CD4-positive, alpha-beta T cell treated with Interleukin-6 at 100 ng/mL for 8 hours (primary cell): ENCODE measurements around the gene GRIA4.

ENCODE experiments used
- DNase-seq: peaks from one replicate; pipeline ENCODE4 v3.0.0-alpha.2; 2020; ENCODE audit warnings: mixed read lengths, low spot score

The GRIA4 gene

DNA sequence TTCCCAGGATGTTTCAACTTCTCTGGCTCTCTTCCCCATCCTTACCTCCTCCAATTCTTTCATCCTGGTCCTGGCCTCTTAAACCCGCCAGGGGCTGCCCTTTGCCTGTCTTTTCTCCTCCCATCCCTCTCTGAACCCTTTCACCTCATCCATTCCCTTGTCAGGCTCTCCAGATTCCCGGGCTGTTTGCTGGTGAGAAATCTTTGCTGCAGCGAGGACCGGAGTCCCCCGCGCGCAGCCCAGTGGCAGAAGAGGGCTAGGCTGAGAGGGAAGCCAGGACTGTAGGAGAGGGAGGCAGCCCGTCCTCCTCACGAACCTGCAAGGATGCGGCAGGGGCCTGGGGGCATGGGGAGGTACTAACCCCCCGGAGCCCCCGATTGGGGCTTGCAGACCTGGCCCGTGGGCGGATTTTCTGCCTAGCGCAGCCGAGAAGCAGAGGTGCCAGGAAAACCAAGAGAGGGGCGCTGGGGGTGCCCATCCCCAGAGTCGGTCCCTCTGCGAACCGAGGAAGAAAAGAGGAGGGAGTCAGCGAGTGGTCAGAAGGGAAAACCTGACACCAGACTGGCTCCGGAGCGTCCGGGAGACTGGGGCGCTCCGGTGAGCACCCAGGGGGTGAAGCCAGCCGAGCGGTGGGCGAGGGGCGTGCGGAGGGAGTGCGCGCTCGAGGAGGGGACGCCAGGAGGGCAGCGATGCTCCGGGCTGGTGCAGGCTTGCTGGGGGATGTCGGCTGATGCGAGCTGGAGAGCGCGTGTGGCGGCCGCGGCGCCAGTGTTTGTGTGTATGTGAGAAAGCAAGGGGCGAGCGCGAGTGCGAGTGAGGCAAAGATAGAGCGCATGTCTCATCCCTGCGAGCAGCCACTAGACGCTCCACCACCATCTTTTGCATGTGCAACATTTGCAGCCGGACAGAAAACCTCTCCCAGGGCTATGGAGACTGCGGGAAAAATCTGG, at the start of gene GRIA4:
GRIA4 (plus strand) TSS at position 242 of the 950 bp plus-strand sequence. CDS start 925 bp downstream, outside the sequence.
- DNase-seq, result no peak

GRCh38 chr11:105573091-105573490, 36.8 kb upstream of the GRIA4 start:
- no peak for DNase-seq

GRCh38 chr11:105574974-105575373, 34.9 kb upstream of the GRIA4 start:
- no peak for DNase-seq

GRCh38 chr11:105577641-105578040, 32.2 kb upstream of the GRIA4 start:
- no peak for DNase-seq

- DNase-seq, result no peak
Observed at GRCh38 chr11:105579111-105579510, 30.8 kb upstream of the GRIA4 start.

DNA sequence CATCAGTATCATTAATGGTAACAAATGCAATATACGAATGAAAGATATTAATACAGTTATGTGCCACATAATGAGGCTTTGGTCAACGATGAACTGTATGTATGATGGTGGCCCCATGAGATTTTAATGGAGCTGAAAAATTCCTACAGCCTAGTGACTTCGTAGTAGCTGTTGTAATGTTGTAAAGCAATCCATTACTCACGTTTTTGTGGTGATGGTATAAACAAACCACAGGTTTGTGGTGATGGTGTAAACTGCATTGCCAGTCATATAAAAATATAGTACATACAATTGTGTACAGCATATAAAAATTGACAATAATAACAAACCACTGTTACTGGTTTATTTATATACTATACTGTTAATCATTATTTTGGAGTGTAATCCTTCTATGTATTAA, 27.4 kb upstream of the GRIA4 start:
- no peak for DNase-seq

DNA sequence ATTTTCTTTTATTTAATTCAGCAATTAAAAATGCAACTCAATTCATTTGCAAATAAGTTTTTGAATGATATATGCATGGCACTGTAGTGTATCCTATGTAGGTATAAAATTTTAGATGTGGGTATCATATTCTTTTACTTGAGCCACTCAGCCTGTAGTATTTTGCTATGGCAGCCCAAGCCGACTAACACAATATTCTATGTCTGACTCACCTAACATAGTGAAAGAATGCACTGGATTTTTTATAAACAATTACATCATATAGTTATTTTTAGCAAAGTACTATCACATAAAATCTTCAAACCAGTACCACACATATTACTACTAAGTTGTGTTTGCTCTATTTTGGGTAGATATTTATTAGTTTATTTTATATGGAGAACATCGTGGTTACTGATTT, 21.9 kb upstream of the GRIA4 start:
- DNase-seq, result no peak

DNA sequence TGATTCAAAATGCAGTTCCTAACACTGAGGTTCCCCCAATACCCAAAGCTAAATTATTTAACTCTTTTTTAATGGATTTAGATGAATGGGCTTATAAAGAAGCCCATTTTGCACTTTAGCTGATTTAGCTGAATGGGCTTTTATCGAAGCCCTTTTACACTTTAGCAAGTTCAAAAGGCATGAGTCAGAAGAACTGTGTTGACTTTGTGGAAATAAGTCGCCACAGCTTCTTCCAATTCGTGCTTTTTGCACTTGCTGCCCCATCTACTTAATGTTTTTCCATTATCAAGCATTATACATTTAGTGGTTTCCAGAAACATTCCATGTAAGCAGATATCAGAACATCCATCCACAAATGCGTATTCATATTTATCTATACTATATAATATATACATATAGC, 20.5 kb upstream of the GRIA4 start:
- DNase-seq, result no peak

DNA sequence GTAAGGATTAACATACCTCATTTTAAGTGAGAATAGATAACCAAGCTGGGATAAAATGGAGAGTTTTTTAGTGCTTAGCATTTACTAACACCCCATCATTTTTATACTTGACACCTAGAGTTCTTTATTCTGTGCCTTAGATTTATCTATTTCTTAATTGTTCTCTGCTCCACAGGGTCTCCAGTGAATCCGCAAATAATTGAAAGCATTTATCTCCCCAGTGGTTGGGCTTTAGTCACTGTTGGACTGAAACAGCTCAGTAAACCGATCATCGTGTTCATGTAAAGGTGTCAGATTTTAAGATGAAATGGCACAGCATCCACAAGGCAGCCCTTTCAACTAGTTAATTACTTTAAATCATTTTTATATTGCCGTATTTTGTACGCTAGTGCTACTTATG, 17.8 kb upstream of the GRIA4 start:
- no peak for DNase-seq

DNA sequence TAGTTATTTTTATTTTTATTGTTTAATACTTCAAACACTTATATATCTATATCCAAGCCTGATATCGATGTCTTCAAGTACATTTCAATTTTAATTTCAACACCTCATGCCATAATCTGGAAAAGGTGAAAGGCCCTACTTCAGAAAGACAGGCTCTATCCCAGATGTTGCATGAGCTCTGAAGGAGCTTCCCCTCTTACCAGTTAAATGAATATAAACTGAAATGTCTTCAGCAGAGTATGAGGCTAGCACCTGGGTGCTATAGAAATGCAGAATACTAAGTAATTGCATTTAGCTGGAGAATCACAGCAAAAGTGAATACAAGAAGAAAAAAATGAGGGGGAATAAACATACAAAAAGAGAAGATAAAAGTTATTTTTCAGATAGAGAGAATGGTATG, 11.5 kb upstream of the GRIA4 start:
- DNase-seq, result no peak

DNA sequence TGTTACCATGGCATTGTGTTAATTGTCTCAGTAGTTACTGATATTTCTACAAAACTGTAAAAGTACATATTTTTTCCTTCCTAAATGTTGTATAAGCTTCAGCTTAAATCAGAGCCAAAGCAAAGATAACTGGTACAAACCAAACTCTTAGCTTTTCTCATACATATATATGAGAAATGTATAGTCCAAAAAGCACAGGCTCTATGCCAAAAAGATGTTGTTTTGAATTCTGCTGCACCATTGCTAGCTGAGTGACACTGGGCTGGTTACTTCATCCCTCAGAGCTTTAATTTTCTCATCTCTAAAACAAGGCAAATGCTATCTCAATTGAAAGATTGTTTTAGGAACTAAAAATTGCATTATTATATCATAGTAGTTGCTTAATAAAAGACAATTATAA, 6.7 kb upstream of the GRIA4 start:
- DNase-seq, result no peak

GRCh38 chr11:105609341-105609781, 512 bp upstream of the GRIA4 start:
- no peak for DNase-seq

DNA sequence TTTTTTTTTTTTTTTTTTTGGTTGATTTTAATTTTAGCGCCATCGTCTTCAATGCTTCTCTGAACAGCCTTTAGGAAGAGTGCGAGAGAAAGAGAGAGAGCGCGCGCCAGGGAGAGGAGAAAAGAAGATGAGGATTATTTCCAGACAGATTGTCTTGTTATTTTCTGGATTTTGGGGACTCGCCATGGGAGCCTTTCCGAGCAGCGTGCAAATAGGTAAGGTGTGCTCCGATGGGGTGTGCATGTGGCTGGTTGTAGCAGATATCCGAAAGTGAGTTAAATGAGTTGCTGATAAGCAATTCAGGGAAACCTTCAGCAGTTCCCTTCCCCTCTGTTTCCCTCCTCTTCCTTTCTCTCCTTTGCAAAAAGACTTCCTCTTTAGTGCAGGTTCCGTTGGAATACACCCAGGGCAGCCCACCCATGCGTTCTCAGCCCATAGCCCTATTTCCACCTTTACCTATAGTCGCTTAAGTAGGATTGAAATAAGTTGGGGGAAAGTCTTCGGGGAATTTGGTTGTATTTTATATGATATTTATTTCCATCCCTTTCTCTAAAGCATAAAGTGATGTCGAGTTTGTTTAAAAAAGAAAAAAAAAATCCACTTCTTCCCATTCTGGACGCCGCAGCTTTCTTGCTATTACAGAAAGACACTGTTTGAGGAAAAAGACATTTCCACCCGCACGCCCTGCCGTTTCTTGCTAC, 1.1 kb downstream of the GRIA4 start:
- DNase-seq, result no peak

GRCh38 chr11:105611572-105612441, 1.9 kb downstream of the GRIA4 start:
- no peak for DNase-seq

- no peak for DNase-seq
Observed at GRCh38 chr11:105612771-105613170, 2.9 kb downstream of the GRIA4 start.

GRCh38 chr11:105613183-105613582, 3.3 kb downstream of the GRIA4 start:
- no peak for DNase-seq

DNA sequence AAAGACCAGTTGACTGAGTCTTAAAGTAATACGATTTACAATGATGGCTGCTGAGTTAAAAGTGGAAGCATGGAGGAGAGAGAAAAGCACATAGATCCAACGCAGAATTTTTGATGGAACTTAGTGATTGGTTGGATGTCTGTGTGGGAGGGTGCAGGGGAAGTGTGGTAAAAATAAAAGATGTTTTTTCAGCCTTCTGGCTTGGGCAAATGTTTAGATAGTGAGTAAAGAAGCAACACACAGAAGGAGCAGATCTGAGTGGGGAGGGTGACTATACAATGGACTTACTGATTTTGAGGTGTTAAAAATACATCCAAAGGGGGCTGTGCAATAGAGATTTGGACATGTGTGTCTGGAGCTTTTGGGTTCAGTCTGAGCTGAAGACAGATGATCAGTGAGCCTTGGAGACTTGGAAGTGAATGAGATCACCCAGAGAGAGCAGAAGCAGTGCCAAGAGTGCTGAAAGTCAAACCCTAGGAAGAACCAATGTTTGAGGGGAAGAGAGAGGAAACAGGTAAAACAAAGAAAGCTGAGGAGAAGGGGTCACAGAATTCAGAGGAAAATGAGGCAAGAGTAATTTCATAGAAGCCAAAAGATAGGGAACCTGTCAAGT, 8.6 kb downstream of the GRIA4 start:
- DNase-seq, result no peak

GRCh38 chr11:105619556-105619955, 9.7 kb downstream of the GRIA4 start:
- DNase-seq, result no peak

DNA sequence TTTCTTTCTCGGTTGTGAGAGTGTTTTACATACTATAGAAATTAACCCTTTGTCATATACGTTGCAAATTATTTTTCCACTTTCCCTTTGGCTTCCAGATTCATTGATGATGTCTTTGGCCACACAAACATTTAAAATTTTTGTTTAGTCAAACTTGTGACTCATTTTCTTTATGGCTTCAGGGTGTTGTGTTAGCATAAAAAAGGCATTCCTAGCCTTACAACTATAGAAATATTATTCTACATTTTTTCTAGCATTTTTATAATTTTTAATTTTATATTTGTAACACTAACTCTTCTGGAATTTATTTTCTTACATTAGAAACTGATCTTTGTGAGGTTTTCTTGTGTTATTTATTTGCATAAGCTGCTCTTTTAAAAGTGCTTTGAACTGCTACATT, 12.1 kb downstream of the GRIA4 start:
- no peak for DNase-seq

DNA sequence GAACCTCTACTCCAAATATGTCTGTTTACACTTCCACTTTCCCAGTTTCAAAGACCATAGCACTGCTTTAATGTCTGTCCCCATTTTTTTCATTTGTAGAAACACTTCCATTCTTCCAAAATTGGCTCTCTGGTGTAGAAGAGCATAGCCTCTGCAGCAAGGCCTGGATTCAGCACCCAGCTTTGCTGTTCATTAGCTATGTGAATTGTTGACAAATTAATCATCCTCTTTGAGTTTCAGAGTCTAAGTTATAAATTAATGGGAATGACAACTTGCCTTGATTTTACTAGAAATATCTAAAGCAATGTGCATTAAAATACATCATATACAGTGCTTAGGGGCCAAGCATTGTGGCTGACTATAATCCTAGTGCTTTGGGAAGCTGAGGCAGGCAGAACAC, 22.4 kb downstream of the GRIA4 start:
- DNase-seq, result no peak

DNA sequence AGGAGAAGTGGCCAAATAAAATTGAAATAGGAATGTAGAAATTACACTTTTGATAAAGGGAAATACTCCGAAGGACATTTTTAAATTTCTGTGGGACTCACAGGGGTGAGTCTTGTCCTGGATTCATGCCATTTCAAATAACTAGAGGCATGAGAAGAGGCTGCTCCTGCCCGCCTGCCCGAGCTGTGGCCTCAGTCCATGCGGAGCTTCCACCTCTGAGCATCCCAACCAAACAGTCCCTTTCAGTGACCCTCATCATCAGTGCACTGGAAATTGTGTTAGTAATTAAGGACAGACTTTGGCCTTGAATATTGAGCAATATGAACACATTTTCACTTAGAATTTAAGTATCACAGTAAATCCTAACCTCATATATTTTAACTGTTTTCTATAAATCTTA, 25.6 kb downstream of the GRIA4 start:
- no peak for DNase-seq

- no peak for DNase-seq
Observed at GRCh38 chr11:105636496-105636895, 26.6 kb downstream of the GRIA4 start.
